SK-N-SH treated with all-trans-retinoic acid at 6 μM for 48 hours (cell line): ENCODE measurements around the gene DAGLA.

Experiments
- ATAC-seq: fragments of 200-7000 bp; cut with Tn5 transposase; 3 replicates; pipeline ENCODE4 v1.9.1; 2020; ENCODE audit warnings: mild to moderate bottlenecking, moderate library complexity
- ARNTL ChIP-seq: fragments of 450-650 bp; formaldehyde crosslinking; IDR thresholded peaks from 2 replicates; pipeline ENCODE4 v1.5.0; 2020; ENCODE audit warnings: low read depth, mild to moderate bottlenecking, moderate library complexity, borderline replicate concordance
- BACH2 ChIP-seq: fragments of 250-450 bp; sonication (Bioruptor Pico); IDR thresholded peaks from 2 replicates; pipeline ENCODE4 v1.9.0; 2021; ENCODE audit warnings: mild to moderate bottlenecking, borderline replicate concordance
- CSDC2 ChIP-seq: fragments of 250-450 bp; sonication (Bioruptor Pico); IDR thresholded peaks from 2 replicates; pipeline ENCODE4 v1.5.0; 2020; ENCODE audit warnings: mild to moderate bottlenecking, moderate library complexity
- ESRRG ChIP-seq: fragments of 250-450 bp; sonication (Bioruptor Pico); IDR thresholded peaks from 2 replicates; pipeline ENCODE4 v1.6.1; 2021; ENCODE audit warnings: mild to moderate bottlenecking
- ISL1 ChIP-seq: fragments of 250-450 bp; sonication (Bioruptor Pico); IDR thresholded peaks from 2 replicates; pipeline ENCODE4 v2.1.2; 2022; ENCODE audit warnings: mild to moderate bottlenecking, moderate library complexity
- OSR1 ChIP-seq: fragments of 250-450 bp; sonication (Bioruptor Pico); IDR thresholded peaks from 2 replicates; pipeline ENCODE4 v1.8.0; 2022; ENCODE audit warnings: moderate library complexity, mild to moderate bottlenecking, inconsistent platforms
- PPARA ChIP-seq: fragments of 250-450 bp; sonication (Bioruptor Pico); IDR thresholded peaks from 2 replicates; pipeline ENCODE4 v1.5.0; 2020; ENCODE audit warnings: mild to moderate bottlenecking, borderline replicate concordance
- SNAI2 ChIP-seq: fragments of 250-450 bp; sonication (Bioruptor Pico); IDR thresholded peaks from 2 replicates; pipeline ENCODE4 v1.5.0; 2020; ENCODE audit warnings: mild to moderate bottlenecking, moderate library complexity
- TCF4 ChIP-seq: fragments of 250-450 bp; sonication (Bioruptor Pico); IDR thresholded peaks from 2 replicates; pipeline ENCODE4 v1.8.0; 2021; ENCODE audit warnings: mild to moderate bottlenecking, moderate library complexity, borderline replicate concordance
- TOX ChIP-seq: fragments of 250-450 bp; sonication (Bioruptor Pico); IDR thresholded peaks from 2 replicates; pipeline ENCODE4 v1.8.0; 2021; ENCODE audit warnings: mild to moderate bottlenecking, moderate library complexity, borderline replicate concordance
- ZC3H10 ChIP-seq: fragments of 250-450 bp; sonication (Bioruptor Pico); IDR thresholded peaks from 2 replicates; pipeline ENCODE4 v1.5.1; 2021; ENCODE audit warnings: mild to moderate bottlenecking, moderate library complexity
- ZFP3 ChIP-seq: fragments of 250-450 bp; sonication (Bioruptor Pico); IDR thresholded peaks from 2 replicates; pipeline ENCODE4 v1.5.0; 2020; ENCODE audit warnings: mild to moderate bottlenecking, moderate library complexity
- ZFP30 ChIP-seq: fragments of 450-650 bp; formaldehyde crosslinking; IDR thresholded peaks from 2 replicates; pipeline ENCODE4 v1.5.0; 2022; ENCODE audit warnings: mild to moderate bottlenecking, moderate library complexity
- ZNF565 ChIP-seq: fragments of 450-650 bp; formaldehyde crosslinking; conservative IDR thresholded peaks from 2 replicates; pipeline ENCODE4 v1.5.0; 2020; ENCODE audit warnings: low read depth, mild to moderate bottlenecking, moderate library complexity
- ZNF70 ChIP-seq: fragments of 450-650 bp; formaldehyde crosslinking; IDR thresholded peaks from 2 replicates; pipeline ENCODE4 v1.5.0; 2020; ENCODE audit warnings: mild to moderate bottlenecking, moderate library complexity
- TF ChIP-seq, protein P1 (sequence below): fragments of 250-450 bp; sonication (Bioruptor Pico); IDR thresholded peaks from 2 replicates; pipeline ENCODE4 v1.5.0; 2020; ENCODE audit warnings: mild to moderate bottlenecking, moderate library complexity
- TF ChIP-seq, protein P2 (sequence below): fragments of 250-450 bp; sonication (Bioruptor Pico); IDR thresholded peaks from 2 replicates; pipeline ENCODE4 v1.8.0; 2020; ENCODE audit warnings: mild to moderate bottlenecking, moderate library complexity, borderline replicate concordance
- TF ChIP-seq, protein P3 (sequence below): fragments of 250-450 bp; sonication (Bioruptor Pico); IDR thresholded peaks from 2 replicates; pipeline ENCODE4 v1.8.0; 2021; ENCODE audit warnings: low read depth, mild to moderate bottlenecking, moderate library complexity, borderline replicate concordance
- TF ChIP-seq, protein P4 (sequence below): fragments of 250-450 bp; sonication (Bioruptor Pico); IDR thresholded peaks from 2 replicates; pipeline ENCODE4 v1.5.1; 2020; ENCODE audit warnings: low read depth, mild to moderate bottlenecking, moderate library complexity

Gene DAGLA

DNA sequence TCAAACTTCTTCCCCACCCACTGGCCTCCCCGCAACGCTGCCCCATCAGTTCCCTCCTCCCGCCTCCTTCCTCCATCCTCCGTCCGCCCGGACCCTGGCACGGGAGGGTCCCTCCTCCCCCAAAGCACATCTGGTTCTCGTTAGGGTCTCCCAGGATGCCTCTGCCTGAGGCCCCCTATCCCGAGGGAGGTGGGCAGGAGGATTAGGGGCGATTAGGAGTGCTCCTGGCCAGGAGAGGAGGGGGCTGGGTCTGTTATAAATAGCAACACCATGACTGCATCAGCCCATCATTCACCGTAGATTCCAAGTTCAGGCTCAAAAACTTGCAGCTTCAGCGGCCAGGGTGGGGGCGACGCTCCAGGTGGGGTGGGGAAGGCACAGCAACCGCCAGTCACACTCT lies 82.6 kb downstream of the DAGLA start:
- no peak for ATAC-seq
- no peak for TF ChIP-seq ZNF565 (CRISPR knock-in tag)
- TF ChIP-seq TCF4 (CRISPR knock-in tag): peak; percentile 26; the same call in 1 of the 2 replicates
- TF ChIP-seq ARNTL (CRISPR knock-in tag): no peak
- TF ChIP-seq BACH2: no peak
- TF ChIP-seq, protein P1, sequence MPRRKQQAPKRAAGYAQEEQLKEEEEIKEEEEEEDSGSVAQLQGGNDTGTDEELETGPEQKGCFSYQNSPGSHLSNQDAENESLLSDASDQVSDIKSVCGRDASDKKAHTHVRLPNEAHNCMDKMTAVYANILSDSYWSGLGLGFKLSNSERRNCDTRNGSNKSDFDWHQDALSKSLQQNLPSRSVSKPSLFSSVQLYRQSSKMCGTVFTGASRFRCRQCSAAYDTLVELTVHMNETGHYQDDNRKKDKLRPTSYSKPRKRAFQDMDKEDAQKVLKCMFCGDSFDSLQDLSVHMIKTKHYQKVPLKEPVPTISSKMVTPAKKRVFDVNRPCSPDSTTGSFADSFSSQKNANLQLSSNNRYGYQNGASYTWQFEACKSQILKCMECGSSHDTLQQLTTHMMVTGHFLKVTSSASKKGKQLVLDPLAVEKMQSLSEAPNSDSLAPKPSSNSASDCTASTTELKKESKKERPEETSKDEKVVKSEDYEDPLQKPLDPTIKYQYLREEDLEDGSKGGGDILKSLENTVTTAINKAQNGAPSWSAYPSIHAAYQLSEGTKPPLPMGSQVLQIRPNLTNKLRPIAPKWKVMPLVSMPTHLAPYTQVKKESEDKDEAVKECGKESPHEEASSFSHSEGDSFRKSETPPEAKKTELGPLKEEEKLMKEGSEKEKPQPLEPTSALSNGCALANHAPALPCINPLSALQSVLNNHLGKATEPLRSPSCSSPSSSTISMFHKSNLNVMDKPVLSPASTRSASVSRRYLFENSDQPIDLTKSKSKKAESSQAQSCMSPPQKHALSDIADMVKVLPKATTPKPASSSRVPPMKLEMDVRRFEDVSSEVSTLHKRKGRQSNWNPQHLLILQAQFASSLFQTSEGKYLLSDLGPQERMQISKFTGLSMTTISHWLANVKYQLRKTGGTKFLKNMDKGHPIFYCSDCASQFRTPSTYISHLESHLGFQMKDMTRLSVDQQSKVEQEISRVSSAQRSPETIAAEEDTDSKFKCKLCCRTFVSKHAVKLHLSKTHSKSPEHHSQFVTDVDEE: no peak

DNA sequence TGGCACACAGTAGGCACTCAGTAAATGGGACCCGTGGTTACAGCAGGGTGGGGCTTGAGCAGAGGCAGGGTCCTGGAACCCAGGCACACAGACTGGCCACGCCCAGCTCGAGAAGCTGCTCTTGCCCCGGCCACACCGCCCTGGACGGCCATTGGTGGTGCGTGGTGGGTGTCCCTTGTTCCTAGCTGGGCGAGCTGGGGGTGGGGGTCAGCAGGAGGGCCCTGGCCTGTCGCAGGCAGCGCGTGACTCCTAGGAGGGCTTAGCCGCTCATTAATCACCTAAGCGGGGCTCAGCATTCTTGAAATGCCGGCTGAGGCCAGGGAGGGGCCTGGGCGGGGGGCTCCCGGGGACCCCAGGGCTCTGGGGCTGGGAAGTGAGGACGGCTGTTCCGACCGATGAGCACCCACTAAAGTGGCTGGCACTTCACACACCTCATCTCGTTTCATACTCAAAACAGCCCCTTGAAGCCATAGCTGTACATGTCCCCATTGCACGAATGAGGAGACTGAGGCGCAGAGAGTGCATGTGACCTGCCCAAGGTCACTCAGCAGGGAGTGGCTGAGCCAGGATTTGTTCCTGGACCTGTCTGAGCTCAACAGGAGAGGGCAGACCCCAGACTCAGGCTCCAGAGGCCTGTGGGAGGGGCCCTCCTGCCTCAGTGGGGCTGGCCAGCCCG lies 83.9 kb downstream of the DAGLA start:
- TF ChIP-seq, protein P2, sequence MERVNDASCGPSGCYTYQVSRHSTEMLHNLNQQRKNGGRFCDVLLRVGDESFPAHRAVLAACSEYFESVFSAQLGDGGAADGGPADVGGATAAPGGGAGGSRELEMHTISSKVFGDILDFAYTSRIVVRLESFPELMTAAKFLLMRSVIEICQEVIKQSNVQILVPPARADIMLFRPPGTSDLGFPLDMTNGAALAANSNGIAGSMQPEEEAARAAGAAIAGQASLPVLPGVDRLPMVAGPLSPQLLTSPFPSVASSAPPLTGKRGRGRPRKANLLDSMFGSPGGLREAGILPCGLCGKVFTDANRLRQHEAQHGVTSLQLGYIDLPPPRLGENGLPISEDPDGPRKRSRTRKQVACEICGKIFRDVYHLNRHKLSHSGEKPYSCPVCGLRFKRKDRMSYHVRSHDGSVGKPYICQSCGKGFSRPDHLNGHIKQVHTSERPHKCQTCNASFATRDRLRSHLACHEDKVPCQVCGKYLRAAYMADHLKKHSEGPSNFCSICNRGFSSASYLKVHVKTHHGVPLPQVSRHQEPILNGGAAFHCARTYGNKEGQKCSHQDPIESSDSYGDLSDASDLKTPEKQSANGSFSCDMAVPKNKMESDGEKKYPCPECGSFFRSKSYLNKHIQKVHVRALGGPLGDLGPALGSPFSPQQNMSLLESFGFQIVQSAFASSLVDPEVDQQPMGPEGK (CRISPR knock-in tag): no peak
- TF ChIP-seq, protein P1: no peak
- TF ChIP-seq ESRRG (CRISPR knock-in tag) (no peak), OSR1 (CRISPR knock-in tag) (no peak), CSDC2 (CRISPR knock-in tag) (no peak), ZFP3 (CRISPR knock-in tag) (no peak)
- TF ChIP-seq, protein P3, sequence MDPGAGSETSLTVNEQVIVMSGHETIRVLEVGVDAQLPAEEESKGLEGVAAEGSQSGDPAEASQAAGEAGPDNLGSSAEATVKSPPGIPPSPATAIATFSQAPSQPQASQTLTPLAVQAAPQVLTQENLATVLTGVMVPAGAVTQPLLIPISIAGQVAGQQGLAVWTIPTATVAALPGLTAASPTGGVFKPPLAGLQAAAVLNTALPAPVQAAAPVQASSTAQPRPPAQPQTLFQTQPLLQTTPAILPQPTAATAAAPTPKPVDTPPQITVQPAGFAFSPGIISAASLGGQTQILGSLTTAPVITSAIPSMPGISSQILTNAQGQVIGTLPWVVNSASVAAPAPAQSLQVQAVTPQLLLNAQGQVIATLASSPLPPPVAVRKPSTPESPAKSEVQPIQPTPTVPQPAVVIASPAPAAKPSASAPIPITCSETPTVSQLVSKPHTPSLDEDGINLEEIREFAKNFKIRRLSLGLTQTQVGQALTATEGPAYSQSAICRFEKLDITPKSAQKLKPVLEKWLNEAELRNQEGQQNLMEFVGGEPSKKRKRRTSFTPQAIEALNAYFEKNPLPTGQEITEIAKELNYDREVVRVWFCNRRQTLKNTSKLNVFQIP (CRISPR knock-in tag): no peak
- TF ChIP-seq, all 23 proteins: peak for 0

DNA sequence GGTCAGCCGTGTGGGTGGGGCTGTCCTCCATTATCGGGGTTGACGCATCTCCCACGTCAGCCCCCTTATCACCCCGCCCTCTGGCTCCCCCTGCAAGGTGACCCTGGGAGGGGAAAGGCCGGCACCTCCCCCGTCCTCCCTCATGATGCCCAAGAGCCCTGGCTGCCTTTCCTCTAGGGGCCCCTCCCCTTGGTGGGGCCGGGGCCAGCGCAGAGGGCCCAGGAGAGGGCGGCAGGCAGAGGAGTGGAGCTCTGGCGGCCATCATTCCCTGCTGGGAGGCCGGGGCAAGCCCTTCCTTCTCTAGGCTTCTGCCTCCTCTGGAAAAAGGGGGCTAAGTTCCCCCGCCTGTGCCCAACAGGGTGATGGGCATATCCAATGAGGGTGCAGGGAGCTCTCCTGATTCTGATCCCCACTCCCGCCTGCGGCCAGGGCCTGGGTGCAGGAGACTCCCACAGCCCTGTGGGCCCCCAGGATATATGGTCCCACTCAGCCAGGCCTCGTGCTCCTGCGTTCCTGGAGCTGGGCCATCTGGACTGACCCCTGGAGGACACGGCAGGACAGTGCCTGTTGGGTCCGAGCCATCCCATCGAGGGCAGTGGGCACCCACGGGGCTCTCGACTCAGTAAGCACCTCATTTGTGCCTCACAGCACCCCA lies 84.5 kb downstream of the DAGLA start:
- TF ChIP-seq ESRRG (CRISPR knock-in tag): no peak
- TF ChIP-seq ZFP30 (CRISPR knock-in tag): no peak
- TF ChIP-seq ZNF70: no peak
- TF ChIP-seq PPARA (CRISPR knock-in tag): no peak
- TF ChIP-seq, protein P2 (CRISPR knock-in tag): no peak
- TF ChIP-seq, protein P4, sequence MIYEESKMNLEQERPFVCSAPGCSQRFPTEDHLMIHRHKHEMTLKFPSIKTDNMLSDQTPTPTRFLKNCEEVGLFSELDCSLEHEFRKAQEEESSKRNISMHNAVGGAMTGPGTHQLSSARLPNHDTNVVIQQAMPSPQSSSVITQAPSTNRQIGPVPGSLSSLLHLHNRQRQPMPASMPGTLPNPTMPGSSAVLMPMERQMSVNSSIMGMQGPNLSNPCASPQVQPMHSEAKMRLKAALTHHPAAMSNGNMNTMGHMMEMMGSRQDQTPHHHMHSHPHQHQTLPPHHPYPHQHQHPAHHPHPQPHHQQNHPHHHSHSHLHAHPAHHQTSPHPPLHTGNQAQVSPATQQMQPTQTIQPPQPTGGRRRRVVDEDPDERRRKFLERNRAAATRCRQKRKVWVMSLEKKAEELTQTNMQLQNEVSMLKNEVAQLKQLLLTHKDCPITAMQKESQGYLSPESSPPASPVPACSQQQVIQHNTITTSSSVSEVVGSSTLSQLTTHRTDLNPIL (CRISPR knock-in tag): no peak
- no peak for TF ChIP-seq ZNF565 (CRISPR knock-in tag)
- TF ChIP-seq TOX (CRISPR knock-in tag): no peak
- TF ChIP-seq ZC3H10 (CRISPR knock-in tag): no peak
- TF ChIP-seq BACH2: no peak
- no peak for TF ChIP-seq SNAI2 (CRISPR knock-in tag)
- TF ChIP-seq ISL1 (CRISPR knock-in tag): no peak
- TF ChIP-seq ZFP3 (CRISPR knock-in tag): no peak
- TF ChIP-seq, protein P3 (CRISPR knock-in tag): no peak
- peak; percentile 29; the same call in 1 of the 3 replicates for ATAC-seq

More for the DNA sequence above, 83.9 kb downstream of the DAGLA start:
- no peak for ATAC-seq
